SKM-1 (cell line): ENCODE results near the gene SMCHD1.
"Not testable (repeated sequence)": the region's sequence is repeated elsewhere in the genome, so short reads cannot be mapped to it uniquely, and the experiment has no call there.

Source experiments
- DNase-seq: peaks from one replicate; lab custom pipeline; 2025; ENCODE audit not compliant: unreplicated experiment; lab: John Stamatoyannopoulos, UW

SMCHD1 gene

GRCh38 chr18:2811416-2811815, 155.9 kb downstream of the SMCHD1 start:
- no peak for DNase-seq

DNA sequence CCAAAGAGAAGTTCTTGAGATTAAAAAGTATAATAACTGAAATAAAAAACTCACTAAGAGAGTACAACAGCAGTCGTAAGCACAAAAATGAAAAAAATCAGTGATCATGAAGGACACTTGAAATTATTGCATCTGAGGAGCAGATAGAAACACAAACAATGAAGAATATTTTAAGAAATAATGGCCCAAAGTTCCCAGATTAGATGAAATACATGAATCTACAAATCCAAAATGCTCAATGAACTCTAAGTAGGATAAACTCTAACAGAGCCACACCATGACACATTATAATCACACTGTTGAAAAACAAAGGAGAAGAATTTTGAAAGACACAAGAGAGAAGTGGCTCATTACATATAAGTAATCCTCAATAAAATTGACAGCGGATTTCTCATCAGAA, 159.4 kb downstream of the SMCHD1 start:
- DNase-seq = no peak

DNA sequence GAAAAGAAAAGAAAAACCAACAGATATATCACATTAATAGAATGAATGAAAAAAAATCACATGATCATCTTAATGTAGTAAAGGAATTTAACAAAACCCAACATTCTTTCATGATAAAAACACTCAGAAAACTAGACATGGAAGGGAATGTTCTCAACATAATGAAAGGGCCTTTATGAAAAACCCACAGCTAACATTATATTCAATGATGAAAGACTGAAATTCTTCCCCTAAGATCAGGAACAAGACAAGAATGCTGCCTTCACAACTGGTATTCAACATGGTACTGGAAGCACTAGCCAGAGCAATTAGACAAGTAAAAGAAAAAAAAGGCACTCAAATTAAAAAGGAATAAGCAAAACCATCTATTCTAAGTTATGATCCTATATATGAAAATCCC, 162.8 kb downstream of the SMCHD1 start:
- DNase-seq = no peak

DNA sequence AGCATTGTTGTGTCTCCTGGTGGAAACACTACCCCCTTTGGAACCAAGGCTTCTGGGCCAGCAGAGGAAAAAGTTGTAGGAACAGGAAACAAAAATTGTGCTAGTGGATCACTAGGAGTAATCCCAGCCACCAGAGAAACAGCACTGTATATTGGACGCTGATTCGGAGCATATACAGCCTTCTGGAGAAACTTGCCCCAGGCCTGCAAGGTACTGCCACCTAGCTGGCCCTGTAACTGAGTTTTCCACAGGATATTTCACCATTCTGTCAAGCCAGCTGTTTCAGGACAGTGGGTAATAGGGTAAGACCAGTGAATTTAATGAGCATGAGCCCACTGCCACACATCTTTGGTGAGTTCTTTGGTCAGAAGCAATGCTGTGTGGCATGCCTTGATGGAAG, 166.2 kb downstream of the SMCHD1 start:
- DNase-seq = no peak

DNA sequence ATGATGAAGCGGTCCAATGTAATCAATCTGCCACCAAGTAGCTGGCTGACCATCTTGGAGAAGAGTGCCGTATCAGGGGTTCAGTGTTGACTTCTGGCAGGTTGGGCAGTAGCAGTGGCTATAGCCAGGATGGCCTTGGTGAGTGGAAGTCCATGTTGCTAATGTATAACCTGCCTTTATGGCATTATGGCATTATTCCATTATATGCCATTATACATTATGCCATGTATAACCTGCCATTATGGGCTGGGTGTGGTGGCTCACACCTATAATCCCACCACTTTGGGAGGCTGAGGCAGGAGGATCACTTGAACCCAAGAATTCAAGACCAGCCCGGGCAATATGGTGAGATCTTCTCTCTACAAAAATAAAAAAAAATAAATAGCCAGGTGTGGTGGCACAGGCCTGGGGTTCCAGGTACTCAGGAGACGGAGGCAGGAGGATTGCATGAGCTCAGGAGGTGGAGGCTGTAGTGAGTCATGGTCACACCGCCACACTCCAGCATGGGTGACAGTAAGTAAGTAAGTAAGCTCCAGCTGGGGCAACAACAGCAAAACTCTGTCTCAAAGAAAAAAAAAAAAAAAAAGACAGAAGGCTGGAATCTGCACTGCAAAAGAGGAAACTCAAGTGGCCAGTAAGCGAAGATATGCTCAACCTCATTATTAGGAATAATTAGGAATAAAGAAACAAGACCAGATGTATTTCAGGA, 166.8 kb downstream of the SMCHD1 start:
- DNase-seq = no peak

DNA sequence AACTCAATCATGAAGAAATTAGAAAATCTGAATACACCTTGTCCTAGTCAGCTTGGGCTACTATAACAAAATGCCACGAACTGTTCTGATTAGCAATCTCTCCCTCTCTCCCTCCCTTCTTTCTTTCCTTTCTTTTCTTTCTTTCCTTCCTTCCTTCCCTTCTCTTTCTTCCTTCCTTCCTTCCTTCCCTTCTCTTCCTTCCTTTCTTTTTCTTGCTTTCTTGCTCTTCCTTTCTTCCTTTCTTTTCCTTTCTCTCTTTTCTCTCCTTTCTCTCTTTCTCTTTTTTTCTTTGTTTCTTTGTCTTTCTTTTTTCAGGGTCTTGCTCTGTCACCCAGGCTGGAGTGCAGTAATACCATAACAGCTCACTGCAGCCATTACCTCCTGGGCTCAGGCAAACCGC, 167.7 kb downstream of the SMCHD1 start:
- no peak for DNase-seq

DNA sequence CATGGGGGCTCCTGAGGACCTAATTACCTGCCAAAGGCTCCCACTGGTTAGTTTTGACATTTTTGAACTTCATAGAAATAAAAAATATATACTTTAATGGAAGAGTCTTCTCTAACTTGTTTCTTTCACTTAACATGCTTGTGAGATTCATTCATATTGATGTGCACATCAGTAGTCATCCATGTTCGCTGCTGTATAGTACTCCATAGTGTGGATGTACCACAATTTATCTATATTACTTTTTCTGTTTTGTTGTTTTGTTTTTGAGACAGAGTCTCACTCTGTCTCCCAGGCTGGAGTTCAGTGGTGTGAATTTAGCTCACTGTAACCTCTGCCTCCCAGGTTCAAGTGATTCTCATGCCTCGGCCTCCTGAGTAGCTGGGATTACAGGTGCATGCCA, 168.4 kb downstream of the SMCHD1 start:
- DNase-seq = no peak

DNA sequence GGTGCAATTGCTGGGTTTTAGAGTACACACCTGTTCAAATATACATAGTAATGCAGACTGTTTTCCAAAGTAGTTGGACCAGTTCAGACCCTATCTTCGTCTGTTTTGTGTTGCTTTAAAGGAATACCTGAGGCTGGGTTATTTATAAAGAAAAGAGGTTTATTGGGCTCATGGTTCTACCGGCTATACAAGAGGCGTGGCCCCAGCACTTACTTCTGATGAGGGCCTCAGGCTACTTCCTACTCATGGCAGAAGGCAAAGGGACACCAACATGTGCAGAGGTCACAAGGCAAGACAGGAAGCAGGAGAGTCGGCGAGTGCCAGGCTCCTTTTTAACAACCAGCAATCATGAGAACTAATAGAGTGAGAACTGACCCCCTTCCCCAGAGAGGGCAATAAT, 169.3 kb downstream of the SMCHD1 start:
- no peak for DNase-seq

GRCh38 chr18:2825613-2826175, 170.2 kb downstream of the SMCHD1 start:
- no peak for DNase-seq

DNA sequence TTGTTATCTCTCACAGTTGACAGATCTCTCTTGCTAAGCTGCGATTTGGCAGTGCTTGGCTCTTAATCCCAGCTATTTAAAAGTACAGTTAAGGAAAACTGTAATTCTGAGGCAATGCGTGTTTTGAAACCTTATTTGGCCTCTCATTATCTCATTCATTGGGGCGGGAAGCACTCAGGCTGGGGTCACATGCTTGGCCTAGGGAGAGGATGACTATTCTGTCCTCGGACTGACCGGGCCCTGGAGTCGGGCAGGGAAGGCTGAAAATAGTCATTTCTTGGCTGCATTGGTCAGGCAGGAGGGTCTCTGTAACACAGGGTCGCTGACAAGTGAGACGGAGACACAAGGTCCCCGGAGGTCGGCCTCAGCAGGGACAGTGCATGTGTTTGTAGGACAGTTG, 171.1 kb downstream of the SMCHD1 start:
- DNase-seq = no peak

DNA sequence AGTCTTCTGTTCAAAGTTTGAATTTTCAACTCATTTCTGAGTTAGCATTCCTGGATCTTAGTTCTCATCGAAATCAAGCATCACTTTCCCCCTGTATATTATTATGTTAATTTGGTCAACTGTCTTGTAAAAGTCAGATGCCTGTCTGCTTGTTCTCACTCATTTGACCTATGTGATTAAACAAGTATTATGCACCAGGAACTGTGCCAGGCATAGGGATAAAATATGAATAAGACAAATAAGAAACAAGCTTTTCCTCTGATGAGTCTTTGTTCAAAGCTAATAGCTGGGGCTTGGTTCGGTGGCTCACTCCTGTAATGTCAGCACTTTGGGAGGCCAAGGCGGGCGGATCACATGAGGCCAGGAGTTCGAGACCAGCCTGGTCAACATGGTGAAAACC, 171.5 kb downstream of the SMCHD1 start:
- no peak for DNase-seq

DNA sequence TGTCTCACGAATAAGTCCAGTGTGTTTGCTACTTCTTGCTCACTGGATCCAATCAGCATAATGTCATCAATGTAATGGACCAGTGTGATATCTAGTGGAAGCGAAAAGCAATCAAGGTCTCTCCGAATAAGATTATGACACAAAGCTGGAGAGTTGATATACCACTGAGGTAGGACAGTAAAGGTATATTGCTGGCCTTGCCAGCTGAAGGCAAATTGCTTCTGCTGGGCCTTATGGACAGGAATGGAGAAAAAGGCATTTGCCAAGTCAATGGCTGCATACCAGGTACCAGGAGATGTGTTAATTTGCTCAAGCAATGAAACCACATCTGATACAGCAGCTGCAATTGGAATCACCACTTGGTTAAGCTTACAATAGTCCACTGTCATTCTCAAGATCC, 180.6 kb downstream of the SMCHD1 start:
- not testable (repeated sequence) for DNase-seq

GRCh38 chr18:2837290-2837689, 181.8 kb downstream of the SMCHD1 start:
- DNase-seq = not testable (repeated sequence)

DNA sequence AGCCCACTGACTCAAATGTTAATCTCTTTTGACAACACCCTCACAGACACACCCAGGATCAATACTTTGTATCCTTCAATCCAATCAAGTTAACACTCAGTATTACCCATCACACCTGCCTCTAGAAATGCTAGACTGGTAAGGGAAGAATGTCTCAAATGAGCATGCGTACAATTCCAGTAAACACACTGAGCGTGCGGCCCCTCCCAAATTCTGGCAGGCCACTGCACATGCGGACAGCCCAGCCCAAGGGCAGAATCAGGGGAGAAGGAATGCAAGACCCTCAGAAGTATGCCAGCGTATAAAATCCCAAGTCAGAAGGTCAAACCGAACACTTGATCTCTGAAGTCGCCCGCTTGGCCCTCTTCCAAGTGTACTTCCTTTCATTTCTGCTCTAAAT, 183.7 kb downstream of the SMCHD1 start:
- DNase-seq = no peak

- DNase-seq = no peak
Measured at GRCh38 chr18:2840521-2840920, 185.0 kb downstream of the SMCHD1 start.

- DNase-seq = no peak
Measured at GRCh38 chr18:2843146-2843545, 187.6 kb downstream of the SMCHD1 start.

DNA sequence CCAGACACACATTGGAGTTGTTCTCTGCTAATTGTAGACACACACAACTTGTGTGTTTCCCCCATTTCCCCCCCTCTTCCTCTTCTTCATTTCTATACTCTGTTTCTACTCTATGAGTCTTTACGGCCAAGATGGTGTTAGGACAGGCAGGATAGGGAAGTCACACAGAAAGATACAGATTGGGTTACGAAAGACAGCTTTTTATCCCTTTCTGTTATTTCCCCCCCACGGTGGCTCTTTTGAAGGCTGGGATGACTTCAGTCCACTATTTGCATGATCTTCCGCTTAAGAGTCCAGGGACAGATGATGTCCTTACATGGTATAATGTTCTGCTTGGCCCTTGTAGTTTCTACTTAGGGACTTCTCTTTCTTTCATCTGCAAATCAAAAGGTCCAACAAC, 189.6 kb downstream of the SMCHD1 start:
- DNase-seq = no peak

DNA sequence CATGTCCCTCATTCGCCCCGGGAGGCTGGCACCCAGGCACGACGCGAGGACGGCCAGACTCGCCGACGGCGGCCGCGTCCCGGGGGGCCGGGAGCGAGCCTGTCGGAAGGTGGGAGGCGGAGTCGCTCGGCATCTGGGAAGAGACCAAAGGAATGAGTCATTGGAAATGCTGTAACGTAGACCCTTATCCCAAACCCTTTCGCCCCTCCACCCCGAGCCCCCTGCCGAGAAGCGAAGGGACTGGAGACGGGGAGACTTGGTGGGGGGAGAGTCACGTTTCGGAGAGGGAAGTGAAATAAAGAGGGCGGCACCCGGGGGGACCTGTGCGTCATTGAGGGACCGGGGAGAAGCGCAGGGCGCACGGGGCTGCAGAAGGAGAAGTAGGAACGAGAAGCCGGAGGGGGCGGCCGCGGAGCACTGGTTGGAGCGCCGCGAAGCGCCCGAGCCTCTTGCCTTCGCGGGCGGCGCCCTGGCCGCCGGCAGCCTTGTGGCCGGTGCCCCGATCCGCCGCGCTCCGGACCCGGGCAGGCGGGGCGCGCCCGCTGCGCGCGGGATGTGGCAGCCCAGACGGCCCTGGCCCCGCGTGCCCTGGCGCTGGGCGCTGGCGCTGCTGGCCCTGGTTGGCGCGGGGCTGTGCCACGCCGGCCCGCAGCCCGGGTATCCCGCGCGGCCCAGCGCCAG, 191.2 kb downstream of the SMCHD1 start, which contains the start of gene EMILIN2:
Gene EMILIN2, plus strand, starts transcription at position 371 of the 681 bp plus-strand sequence. Its CDS starts 183 bp downstream, at position 554.
- DNase-seq = no peak

GRCh38 chr18:2847317-2848246, 192.1 kb downstream of the SMCHD1 start:
- no peak for DNase-seq

DNA sequence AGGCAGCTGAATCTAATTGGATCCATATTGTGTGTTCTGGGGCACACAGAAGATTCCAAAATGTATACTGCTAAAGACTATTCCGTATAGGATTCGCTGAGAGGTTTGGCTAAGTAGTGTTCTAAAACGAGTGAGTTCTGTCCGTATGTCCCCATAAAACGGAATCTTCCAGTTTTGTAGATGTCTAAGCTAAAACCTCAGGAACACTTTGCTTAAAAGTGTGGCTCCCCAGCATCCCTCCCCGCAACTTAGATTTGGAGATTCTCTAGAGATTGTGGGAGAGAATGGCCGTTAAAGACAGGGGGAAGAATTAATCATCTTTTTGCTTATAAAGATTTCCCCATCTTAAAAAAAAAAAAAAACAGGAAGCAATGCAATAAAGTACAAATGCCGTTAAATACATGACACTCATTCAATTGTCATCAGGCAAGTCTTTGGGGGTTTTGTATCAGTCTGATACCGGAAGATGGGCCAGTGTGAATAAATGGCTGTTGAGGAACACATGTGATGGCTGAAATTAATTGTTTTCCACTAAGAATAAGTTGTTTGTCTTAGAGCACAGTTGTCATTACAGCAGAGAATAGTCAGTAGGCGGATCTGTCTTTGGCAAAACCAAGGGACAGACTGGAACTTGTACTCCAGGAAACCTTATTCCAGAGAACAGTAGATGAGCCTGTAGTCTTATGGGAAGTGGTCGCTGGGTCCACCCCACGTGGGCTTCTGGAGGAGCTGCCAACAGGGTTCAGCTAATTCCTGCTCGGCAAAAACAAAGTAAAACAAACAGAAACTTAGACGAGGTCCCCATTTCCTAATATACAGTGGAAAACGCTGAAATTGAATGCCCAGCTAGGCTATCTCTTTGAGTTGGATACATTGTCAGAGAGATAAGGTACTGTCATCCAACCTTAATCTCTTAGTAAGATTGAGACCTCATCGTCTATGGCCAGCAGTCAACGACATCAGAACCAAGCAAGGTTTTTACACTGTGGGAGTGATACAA, 193.0 kb downstream of the SMCHD1 start:
- no peak for DNase-seq
